ENCODE measurements around the gene USP5. TPM values are rescaled to one million over a fixed set of nuclear protein-coding genes. Genes with fewer than 3 reads are reported as not detected.

USP5 gene, protein sequence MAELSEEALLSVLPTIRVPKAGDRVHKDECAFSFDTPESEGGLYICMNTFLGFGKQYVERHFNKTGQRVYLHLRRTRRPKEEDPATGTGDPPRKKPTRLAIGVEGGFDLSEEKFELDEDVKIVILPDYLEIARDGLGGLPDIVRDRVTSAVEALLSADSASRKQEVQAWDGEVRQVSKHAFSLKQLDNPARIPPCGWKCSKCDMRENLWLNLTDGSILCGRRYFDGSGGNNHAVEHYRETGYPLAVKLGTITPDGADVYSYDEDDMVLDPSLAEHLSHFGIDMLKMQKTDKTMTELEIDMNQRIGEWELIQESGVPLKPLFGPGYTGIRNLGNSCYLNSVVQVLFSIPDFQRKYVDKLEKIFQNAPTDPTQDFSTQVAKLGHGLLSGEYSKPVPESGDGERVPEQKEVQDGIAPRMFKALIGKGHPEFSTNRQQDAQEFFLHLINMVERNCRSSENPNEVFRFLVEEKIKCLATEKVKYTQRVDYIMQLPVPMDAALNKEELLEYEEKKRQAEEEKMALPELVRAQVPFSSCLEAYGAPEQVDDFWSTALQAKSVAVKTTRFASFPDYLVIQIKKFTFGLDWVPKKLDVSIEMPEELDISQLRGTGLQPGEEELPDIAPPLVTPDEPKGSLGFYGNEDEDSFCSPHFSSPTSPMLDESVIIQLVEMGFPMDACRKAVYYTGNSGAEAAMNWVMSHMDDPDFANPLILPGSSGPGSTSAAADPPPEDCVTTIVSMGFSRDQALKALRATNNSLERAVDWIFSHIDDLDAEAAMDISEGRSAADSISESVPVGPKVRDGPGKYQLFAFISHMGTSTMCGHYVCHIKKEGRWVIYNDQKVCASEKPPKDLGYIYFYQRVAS
- total RNA-seq (2014; rRNA removed; shearing (Covaris generic)), result 87.3 and 104 TPM in 2 replicates

DNA sequence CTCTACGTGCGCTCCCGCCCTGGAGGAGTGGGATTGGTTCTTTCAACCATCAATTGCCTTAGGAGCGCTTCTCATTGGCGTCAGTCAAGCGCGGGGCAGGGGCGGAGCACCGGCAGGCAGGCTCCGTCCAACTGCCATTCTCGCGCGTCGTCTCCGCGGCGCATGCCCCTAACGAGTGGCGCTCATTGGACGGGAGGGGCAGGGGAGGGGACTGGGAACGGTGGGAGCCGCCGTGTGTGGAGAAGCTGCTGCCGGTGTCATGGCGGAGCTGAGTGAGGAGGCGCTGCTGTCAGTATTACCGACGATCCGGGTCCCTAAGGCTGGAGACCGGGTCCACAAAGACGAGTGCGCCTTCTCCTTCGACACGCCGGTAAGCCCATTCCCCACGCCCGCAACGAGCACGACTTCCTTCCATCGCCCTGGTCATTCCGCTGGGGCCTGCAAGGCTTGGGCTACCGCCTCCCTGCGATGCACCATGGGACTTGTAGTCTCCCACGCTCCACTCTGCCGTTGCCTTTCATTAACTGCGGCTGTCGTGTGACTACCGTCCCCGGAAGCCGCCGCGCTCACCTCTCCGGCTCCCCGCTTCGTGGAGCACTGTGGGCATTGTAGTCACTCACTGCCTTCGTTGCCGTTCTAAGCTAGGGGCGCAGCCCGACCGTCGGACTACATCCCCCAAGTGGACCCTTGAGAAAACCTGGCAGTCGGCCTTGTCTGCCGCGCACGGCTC lies at the start of gene USP5:
TSS of gene USP5 (plus strand) at position 230 of the 730 bp plus-strand sequence. CDS start at position 260, 30 bp downstream.
- peak; percentile 96 for DNase-seq (ENCODE audit: low spot score)

DNA sequence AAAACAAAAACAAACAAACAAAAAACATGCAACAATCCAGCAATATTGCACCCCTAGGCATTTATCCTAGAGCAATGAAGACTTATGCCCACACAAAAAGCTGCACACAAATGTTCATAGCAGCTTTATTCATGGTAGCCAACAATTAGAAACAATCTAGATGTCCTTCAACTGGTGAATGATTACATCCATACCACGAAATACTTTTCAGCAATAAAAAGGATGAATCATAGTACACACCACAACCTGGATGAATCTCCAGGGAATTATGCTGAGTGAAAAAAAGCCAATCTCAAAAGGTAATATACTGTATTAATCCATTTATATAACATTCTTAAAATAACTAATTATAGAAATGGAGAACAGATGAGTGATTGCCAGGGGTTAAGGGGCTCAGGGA lies 44.8 kb upstream of the USP5 start:
- no peak for DNase-seq (ENCODE audit: low spot score)

DNA sequence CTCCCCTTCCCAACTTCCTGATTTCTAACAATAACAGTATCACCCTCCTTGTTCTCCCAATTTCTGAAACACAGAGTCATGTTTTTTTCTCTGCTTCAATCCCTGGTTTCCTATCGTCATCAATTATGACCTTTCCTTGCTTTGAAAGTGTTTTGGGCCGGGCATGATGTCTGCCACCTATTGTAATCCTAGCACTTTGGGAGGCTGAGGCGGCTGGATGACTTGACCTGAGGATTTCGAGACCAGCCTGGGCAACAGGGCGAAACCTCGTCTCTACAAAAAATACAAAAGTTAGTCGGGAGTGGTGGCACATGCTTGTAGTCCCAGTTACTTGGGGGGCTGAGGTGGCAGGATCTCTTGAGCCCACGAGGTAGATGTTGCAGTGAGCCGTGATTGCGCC lies 42.9 kb upstream of the USP5 start:
- DNase-seq (ENCODE audit: low spot score), result no peak

DNA sequence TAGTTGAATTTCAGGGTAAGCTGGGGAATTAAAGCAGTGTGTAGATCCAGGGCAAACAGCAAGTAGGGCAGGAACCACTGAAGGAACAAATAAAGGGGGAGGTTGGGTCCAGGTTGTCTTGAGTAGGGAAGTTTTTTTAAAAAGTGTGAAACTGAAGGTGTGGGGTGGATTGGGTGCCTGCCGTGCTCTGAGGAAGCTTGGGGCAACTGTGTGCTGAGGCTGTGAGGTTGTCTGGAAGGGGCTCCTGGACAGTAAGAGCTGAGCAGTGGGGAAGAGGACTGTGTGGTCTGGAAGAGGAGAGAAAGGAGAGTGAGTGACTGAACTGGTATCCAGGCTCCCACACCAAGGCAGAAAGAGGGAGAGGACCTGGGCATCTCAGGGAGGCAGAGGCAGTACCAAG lies 41.2 kb upstream of the USP5 start:
- no peak for DNase-seq (ENCODE audit: low spot score)

DNA sequence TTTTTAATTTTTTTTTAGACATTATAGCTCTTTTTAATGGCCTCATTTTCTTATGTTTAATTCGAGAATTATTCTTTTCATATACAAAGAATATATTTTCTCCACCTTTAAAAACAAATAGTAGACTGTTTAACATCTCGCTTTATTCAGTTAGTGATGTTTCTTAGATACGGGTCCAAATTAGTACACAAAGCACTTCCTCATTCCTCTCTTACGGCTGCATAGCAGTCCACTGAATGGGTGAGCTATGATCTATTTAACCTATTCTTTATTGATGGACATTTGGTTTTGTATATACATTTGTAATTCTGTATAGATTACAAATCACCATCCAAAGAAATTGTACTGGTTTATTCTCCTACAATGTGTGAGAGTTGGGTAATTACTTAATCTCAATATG lies 38.6 kb upstream of the USP5 start:
- DNase-seq (ENCODE audit: low spot score), result no peak

DNA sequence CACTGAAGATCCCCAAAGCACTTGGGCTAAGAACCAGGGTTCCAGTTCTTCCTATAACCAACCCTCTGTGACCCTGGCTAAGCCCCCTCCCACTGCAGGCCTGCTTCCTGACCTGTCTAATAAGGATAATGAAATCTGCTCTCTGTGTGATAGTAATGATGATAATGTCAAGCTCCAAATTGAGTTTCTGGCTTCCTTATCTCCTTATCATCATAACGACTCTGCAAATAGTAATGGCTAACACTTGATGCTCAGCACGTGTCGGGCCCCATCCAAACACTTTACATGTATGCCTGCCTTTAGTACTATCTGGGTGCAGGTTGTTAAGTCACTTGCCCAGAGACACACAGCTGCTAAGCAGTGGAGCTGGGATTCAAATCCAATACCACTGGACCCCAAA lies 35.4 kb upstream of the USP5 start:
- DNase-seq (ENCODE audit: low spot score), result no peak

DNA sequence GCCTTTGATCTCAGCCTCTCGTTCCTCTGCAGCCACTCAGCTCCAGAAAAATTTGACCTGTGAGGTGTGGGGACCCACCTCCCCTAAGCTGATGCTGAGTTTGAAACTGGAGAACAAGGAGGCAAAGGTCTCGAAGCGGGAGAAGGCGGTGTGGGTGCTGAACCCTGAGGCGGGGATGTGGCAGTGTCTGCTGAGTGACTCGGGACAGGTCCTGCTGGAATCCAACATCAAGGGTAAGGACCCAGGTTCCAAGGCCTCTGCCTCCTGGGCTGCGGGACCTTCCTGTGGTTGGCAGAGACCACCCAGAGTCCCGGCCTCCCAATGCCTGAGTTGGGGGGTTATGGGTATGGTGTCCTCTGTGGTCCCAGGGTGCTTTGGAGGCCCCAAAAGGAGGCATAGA lies 34.9 kb upstream of the USP5 start:
- no peak for DNase-seq (ENCODE audit: low spot score)

DNA sequence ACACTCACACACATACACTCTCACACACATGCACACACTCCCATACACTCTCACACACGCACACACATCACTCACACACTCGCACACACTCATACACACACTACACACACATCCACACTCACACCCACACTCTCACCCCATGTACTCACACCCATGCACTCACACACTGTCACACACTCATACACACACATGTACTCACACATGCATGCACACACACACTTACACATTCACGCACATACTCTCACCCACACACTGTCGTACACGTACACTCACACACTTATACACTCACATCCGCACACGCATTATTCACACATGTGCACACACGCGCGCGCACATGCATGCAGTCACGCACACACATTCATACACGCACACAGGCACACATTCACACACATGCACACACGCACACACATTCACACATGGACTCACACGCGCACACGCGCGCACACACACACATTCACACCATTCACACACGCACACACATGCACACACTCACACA lies 34.2 kb upstream of the USP5 start:
- DNase-seq (ENCODE audit: low spot score), result no peak

DNA sequence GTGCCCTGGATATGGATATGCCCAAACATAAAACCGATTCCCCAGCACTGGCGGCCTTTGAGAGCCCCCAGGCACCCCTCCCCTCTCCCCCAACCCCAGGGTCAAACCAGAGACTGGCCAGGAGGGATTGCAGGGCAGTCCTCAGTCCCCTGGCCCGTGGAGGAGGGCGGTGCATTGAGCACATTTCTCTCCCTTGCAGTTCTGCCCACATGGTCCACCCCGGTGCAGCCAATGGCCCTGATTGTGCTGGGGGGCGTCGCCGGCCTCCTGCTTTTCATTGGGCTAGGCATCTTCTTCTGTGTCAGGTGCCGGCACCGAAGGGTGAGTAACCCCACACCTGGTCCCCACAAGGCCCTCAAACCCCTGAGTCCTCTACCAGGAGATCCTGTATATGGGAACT lies 33.7 kb upstream of the USP5 start:
- DNase-seq (ENCODE audit: low spot score), result no peak

DNA sequence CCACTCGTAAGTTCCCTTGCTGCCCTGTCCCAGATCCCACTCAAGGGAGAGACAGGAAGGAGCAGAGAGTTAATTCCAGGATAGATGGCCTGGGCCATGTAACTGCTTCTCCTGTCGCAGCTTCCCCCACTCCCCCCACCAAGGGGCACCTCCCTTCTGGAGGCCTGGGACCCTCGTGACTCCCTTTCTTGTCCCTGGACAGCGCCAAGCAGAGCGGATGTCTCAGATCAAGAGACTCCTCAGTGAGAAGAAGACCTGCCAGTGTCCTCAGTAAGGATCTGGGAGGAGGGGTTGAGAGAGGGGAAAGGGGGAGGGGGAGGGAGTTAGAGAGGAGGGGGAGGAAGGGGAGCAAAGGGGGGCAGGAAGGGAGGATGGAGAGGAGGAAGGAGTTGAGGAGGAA lies 33.3 kb upstream of the USP5 start:
- DNase-seq (ENCODE audit: low spot score), result no peak

DNA sequence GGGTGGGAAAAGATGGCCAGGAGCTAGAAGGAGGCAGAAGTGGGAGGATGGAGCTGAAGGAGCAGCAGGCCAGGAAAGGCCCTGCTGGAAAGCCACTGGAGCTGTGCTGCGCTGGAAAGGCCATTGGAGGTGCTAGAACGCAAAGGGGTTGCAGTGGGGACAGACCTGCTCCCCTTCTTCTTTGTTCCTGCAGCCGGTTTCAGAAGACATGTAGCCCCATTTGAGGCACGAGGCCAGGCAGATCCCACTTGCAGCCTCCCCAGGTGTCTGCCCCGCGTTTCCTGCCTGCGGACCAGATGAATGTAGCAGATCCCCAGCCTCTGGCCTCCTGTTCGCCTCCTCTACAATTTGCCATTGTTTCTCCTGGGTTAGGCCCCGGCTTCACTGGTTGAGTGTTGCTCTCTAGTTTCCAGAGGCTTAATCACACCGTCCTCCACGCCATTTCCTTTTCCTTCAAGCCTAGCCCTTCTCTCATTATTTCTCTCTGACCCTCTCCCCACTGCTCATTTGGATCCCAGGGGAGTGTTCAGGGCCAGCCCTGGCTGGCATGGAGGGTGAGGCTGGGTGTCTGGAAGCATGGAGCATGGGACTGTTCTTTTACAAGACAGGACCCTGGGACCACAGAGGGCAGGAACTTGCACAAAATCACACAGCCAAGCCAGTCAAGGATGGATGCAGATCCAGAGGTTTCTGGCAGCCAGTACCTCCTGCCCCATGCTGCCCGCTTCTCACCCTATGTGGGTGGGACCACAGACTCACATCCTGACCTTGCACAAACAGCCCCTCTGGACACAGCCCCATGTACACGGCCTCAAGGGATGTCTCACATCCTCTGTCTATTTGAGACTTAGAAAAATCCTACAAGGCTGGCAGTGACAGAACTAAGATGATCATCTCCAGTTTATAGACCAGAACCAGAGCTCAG lies 32.6 kb upstream of the USP5 start:
- DNase-seq (ENCODE audit: low spot score), result no peak

DNA sequence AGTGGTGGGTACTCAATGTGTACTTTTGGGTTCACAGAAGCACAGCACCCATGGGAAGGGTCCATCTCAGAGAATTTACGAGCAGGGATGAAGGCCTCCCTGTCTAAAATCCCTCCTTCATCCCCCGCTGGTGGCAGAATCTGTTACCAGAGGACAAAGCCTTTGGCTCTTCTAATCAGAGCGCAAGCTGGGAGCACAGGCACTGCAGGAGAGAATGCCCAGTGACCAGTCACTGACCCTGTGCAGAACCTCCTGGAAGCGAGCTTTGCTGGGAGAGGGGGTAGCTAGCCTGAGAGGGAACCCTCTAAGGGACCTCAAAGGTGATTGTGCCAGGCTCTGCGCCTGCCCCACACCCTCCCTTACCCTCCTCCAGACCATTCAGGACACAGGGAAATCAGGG lies 31.8 kb upstream of the USP5 start:
- no peak for DNase-seq (ENCODE audit: low spot score)

DNA sequence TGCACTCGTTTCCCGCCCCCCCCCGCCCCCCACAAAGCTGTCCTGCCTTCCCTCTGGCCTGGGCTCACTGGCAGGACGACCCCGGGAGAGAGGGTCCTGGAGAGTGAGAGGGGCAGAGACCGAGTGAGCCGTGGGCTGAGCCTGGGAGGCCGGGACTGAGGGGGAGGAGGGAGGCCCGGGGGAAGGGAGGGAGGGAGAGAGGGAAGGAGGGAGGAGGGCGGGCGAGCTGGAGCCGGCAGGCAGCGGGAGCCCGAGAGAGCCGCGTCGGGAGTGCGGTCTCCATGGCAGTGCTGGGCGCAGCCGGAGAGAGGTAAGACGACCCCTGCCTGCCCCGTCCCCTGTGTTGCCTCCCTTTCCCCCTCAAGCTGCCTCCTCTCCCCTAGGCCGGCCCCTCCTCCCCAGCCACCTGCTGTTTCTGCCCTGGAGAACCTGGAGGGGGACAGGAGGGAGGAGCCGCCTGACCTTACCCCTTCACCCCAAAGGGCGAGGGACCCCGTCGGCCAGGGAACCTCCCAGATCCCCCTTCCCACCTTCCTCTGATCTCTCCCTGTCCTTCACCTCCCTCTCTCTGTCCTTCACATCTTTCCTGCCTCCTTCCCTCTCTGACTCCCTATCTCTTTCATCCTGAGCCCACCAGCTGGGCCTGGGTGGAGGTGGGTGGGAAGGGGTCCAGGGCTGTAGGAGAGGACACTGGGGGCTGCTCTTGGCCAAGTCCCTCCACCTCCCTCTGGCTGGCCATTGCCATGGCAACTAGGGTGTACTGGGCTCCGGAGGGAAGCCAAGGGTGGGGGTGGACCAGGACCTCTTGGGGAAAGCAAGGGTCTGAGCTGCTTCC lies 30.1 kb upstream of the USP5 start, which contains the start of gene GPR162:
TSS of gene GPR162 (plus strand) at position 231 of the 835 bp plus-strand sequence. CDS start 2,078 bp downstream, outside the sequence.
- no peak for DNase-seq (ENCODE audit: low spot score)

DNA sequence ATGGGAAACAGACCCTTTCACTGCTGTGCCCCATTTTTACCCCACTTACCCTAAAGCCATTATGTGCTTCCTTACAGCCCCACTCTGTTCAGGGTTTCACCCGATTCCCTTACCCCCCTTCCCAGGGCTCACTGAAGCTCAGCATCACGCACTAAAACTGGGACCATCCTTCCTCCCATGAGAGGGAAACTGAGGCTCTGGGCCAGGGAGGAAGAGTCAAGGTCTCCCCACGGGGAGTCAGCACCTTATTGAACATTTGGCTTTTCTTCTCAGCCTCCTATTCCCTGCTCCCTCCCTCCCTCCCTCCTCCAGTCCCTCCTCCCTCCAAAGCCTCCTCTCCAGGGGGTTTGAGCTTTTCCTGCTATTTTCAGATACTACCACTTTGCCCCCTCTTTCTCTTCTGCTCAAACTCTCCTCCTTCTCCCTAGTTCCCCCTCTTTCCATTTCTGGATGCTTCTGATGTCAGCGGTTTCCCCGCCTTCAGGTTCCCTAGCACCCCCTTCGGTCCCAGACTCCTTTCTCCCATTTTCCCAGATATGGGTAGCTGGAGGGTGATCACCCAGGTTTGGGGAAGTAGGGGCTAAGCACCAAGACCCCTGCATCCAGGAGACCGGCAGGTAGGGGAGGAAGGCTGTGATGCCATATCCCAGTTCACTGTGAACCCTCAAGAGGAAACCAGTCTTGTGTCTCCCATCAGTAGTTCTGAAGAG lies 29.4 kb upstream of the USP5 start:
- DNase-seq (ENCODE audit: low spot score), result no peak

DNA sequence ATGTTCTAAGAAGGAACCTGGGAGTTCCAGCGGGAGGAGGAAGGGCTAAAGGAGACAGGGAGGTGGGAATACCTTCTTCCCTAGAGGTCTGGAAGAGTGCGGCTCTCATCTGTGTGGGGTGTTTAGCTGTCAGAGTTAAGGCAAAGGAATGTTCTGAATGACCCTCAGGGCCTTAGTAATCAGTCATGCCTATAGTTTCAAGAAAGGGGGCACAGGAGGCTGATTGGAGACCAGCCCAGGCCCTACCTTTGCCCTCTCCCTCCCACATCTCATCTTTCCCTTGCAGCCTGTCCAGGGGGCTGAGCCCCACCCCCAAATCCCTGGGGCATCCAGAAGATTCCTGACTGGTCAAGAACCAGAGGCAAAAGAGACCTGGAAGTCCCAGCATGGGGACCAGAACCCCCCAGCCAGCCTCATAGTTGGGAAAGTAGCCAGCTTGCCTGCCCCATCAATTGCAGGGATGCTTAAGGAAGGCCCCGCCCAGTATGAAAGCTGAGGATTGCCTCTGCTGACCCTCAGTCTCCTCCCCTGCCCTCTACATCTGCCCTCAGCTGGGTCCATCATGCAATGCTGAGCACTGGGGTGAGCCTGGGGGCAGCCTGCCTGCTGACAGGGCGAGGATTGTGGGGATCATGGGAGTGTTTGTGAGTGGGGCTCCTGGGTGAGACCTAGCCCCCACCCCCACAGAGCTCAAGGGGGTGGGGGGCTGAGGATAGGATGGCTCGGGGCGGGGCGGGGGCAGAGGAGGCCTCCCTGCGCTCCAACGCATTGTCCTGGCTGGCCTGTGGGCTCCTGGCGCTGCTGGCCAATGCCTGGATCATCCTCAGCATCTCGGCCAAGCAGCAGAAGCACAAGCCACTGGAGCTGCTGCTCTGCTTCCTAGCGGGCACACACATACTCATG lies 28.5 kb upstream of the USP5 start:
- no peak for DNase-seq (ENCODE audit: low spot score)

DNA sequence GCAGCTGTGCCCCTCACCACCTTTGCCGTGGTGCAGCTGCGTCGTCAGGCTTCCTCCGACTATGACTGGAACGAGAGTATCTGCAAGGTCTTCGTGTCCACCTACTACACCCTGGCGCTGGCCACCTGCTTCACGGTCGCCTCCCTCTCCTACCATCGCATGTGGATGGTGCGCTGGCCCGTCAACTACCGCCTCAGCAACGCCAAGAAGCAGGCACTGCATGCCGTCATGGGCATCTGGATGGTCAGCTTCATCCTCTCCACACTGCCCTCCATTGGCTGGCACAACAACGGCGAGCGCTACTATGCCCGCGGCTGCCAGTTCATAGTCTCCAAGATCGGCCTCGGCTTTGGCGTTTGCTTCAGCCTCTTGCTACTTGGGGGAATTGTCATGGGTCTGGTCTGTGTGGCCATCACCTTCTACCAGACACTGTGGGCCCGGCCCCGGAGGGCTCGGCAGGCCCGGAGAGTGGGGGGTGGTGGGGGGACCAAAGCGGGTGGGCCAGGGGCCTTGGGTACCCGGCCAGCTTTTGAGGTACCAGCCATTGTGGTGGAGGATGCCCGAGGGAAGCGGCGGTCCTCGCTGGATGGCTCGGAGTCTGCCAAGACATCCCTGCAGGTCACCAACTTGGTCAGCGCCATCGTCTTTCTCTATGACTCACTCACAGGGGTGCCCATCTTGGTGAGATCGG lies 27.7 kb upstream of the USP5 start:
- no peak for DNase-seq (ENCODE audit: low spot score)

DNA sequence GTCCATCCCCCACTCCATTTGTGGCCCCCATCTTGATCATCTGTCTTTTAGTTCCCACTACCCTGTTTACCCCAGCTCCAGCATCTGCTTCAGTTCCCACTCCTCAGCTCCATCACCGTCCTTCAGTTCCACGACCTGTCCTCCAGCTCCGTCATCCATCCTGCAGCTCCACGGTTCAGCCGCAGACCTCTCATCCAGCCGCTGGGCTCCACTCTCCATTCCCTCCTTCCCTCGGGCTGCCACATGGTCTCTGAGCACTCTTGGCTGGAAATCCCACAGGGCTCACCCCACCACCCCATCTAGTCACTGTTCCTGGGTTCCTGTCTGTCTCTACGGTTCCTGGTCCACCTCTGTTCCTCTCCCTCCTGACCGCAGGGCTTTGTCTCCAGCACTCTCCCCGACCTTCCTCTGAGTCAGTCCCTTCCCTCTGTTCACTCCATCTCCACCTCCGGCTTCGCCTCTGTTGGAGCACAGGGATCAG lies 27.0 kb upstream of the USP5 start:
- no peak for DNase-seq (ENCODE audit: low spot score)
